Activated B cell treated with CpG ODN at 0.5 μM for 24 hours (primary cell): ENCODE data around the gene PMEPA1. TPM values are rescaled to one million over a fixed set of nuclear protein-coding genes. Genes with fewer than 3 reads are reported as not detected.
A peak's percentile ranks its signal among the peaks of the same experiment; 100 is the strongest.

Source experiments
- ATAC-seq: fragments of 200-7000 bp; cut with Tn5 transposase; one replicate; pipeline ENCODE4 v1.10.0; 2021; ENCODE audit warnings: low read depth, mild to moderate bottlenecking, moderate library complexity
- CTCF ChIA-PET: fragments of 350-600 bp; sonication (Branson Sonifier 250); formaldehyde crosslinking; loops from one replicate; lab custom pipeline; 2021; ENCODE audit warnings: antibody characterized with exemption; lab: Charles Lee
- POLR2A ChIA-PET: fragments of 350-600 bp; sonication (Branson Sonifier 250); formaldehyde crosslinking; loops from one replicate; lab custom pipeline; 2021; ENCODE audit warnings: antibody characterized with exemption; lab: Charles Lee
- DNase-seq: peaks from one replicate; pipeline ENCODE4 v3.0.0; 2022
- H3K27ac Mint-ChIP-seq: one replicate; pipeline ENCODE4 v1.8.0; 2020; ENCODE audit warnings: mixed read lengths
- H3K27me3 Mint-ChIP-seq: one replicate; pipeline ENCODE4 v1.8.0; 2021; ENCODE audit warnings: mixed read lengths
- H3K36me3 Mint-ChIP-seq: one replicate; pipeline ENCODE4 v1.8.0; 2021; ENCODE audit warnings: low read depth, mixed read lengths
- H3K4me1 Mint-ChIP-seq: one replicate; pipeline ENCODE4 v1.8.0; 2021; ENCODE audit warnings: mixed read lengths
- H3K4me3 Mint-ChIP-seq: one replicate; pipeline ENCODE4 v1.8.0; 2020; ENCODE audit warnings: mild to moderate bottlenecking, mixed read lengths
- H3K9me3 Mint-ChIP-seq: one replicate; pipeline ENCODE4 v1.8.0; 2020; ENCODE audit warnings: mixed read lengths
- CTCF ChIP-seq: fragments of 200-600 bp; IDR thresholded peaks from one replicate; pipeline ENCODE4 v1.8.0; 2022; ENCODE audit warnings: antibody characterized with exemption, mild to moderate bottlenecking
- intact Hi-C: fragments of 100-400 bp; cut with micrococcal nuclease; formaldehyde crosslinking; loops from one replicate; pipeline ENCODE4 v1.15.1; 2024
- total RNA-seq: library from RNA; stranded (reverse); gene quantifications from 2 replicates; pipeline ENCODE4 v1.2.3, GENCODE V29; 2022

The PMEPA1 gene
- total RNA-seq, 1 donor from 2014 or later: 34.8 TPM

DNA sequence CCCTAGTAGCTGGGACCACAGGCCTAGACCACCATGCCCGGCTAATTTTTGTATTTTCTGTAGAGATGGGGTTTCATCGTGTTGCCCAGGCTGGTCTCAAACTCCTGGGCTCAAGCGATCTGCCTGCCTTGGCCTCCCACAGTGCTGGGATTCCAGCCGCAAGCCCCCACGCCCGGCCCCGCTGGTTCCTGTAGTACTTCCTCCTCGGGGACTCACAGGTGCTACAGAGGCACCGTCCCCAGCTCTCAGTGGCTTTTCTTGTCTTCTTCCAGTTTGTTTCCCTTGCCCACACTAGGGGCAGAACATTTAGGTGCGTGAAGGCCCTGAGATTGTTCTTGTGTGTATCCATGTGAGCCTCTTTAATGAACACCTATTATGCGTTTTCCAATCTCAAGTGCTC lies 88.8 kb downstream of the PMEPA1 start:
- ChIA-PET CTCF (interaction anchor here (0.7 to 4.2 kb wide), 4 partner anchors 9 to 89 kb away, joined by 3 to 29 read pairs (median 16); partner anchors contain the start of gene PMEPA1), POLR2A (interaction anchor here (1.0 to 4.9 kb wide), 14 partner anchors 8 to 768 kb away, joined by 3 to 188 read pairs (median 22); partner anchors contain the start of genes PMEPA1, RBM38 and VAPB)
- Mint-ChIP-seq H3K9me3 (peaks cover 5% of the 10 kb centered on the region), H3K4me1 (peaks cover 65% of the 10 kb centered on the region), H3K27me3 (no peaks in the 10 kb centered on the region), H3K4me3 (peak overlapping the region; percentile 84), H3K36me3 (peaks cover 28% of the 10 kb centered on the region), H3K27ac (peak overlapping the region; percentile 94)
- no peak for TF ChIP-seq CTCF
- intact Hi-C loops: loop anchor here (1.0 to 10.0 kb wide), 4 partner anchors 7 to 1504 kb away; partner anchors contain the start of gene PMEPA1
- DNase-seq (no peak), ATAC-seq (peak; percentile 5)

GRCh38 chr20:57620274-57620990 lies 89.4 kb downstream of the PMEPA1 start, which contains the start of gene ZBP1:
ZBP1 (minus strand) TSS chr20:57620426; CDS start chr20:57620295, 131 bp downstream.
- no peak for TF ChIP-seq CTCF
- DNase-seq (peak; percentile 58), ATAC-seq (peak; percentile 47)
- CTCF ChIA-PET: interaction anchor here (0.7 to 4.2 kb wide), 8 partner anchors 10 to 90 kb away, joined by 3 to 29 read pairs (median 6); partner anchors contain the start of gene PMEPA1
- POLR2A ChIA-PET: interaction anchor here (0.6 to 4.9 kb wide), 27 partner anchors 8 to 1388 kb away, joined by 3 to 188 read pairs (median 7); partner anchors contain the start of genes AURKA, CSTF1, PMEPA1 and RBM38
- intact Hi-C loops: loop anchor here (1.0 to 10.0 kb wide), 4 partner anchors 8 to 1504 kb away; partner anchors contain the start of gene PMEPA1
- Mint-ChIP-seq H3K4me3 (peak within 1 kb of the TSS; percentile 84), H3K4me1 (peaks cover 63% of the 10 kb centered on the region), H3K27me3 (no peaks in the 10 kb centered on the region), H3K27ac (peak within 1 kb of the TSS; percentile 94), H3K9me3 (peaks cover 5% of the 10 kb centered on the region), H3K36me3 (peaks cover 30% of the 10 kb centered on the region)

GRCh38 chr20:57619051-57619831 lies 90.6 kb downstream of the PMEPA1 start:
- Mint-ChIP-seq H3K4me3 (peak overlapping the region; percentile 84), H3K36me3 (peaks cover 32% of the 10 kb centered on the region), H3K9me3 (no peaks in the 10 kb centered on the region), H3K27ac (peak overlapping the region; percentile 94), H3K4me1 (peaks cover 63% of the 10 kb centered on the region), H3K27me3 (no peaks in the 10 kb centered on the region)
- POLR2A ChIA-PET: interaction anchor here (0.7 to 4.9 kb wide), 28 partner anchors 9 to 1389 kb away, joined by 3 to 188 read pairs (median 7); partner anchors contain the start of genes AURKA, CSTF1, PMEPA1 and RBM38
- no peak for TF ChIP-seq CTCF
- intact Hi-C loops: loop anchor here (1.0 to 10.0 kb wide), 11 partner anchors 22 to 1386 kb away; partner anchors contain the start of genes CTSZ, RBM38 and RTF2
- peak; percentile 60 for DNase-seq
- ATAC-seq: peak; percentile 70
- CTCF ChIA-PET: interaction anchor here (1.0 to 4.2 kb wide), 9 partner anchors 9 to 560 kb away, joined by 3 to 29 read pairs (median 5); partner anchors contain the start of gene PMEPA1

- Mint-ChIP-seq H3K4me1 (peaks cover 63% of the 10 kb centered on the region), H3K27me3 (no peaks in the 10 kb centered on the region), H3K4me3 (peak overlapping the region; percentile 84), H3K36me3 (peaks cover 31% of the 10 kb centered on the region), H3K27ac (peak overlapping the region; percentile 94), H3K9me3 (no peaks in the 10 kb centered on the region)
- ChIA-PET POLR2A (interaction anchor here (0.8 to 4.9 kb wide), 23 partner anchors 9 to 1226 kb away, joined by 3 to 188 read pairs (median 9); partner anchors contain the start of genes AURKA, CSTF1, PMEPA1 and RBM38), CTCF (interaction anchor here (1.0 to 4.2 kb wide), 6 partner anchors 9 to 561 kb away, joined by 3 to 29 read pairs (median 8); no protein-coding TSS in a partner anchor)
- no peak for TF ChIP-seq CTCF
- DNase-seq: no peak
- ATAC-seq: no peak
- intact Hi-C loops: loop anchor here (1.0 to 10.0 kb wide), 11 partner anchors 21 to 1386 kb away; partner anchors contain the start of genes CTSZ, RBM38 and RTF2
These were observed 91.1 kb downstream of the PMEPA1 start for GRCh38 chr20:57618764-57619050.
